ENCODE data around the gene EML1. TPM values are rescaled to one million over a fixed set of nuclear protein-coding genes. Genes with fewer than 3 reads are reported as not detected.

EML1 gene
- total and polyA plus RNA-seq, 3 donors from 2014 or later = 18.1 to 22.7 (median 22.0) TPM

DNA sequence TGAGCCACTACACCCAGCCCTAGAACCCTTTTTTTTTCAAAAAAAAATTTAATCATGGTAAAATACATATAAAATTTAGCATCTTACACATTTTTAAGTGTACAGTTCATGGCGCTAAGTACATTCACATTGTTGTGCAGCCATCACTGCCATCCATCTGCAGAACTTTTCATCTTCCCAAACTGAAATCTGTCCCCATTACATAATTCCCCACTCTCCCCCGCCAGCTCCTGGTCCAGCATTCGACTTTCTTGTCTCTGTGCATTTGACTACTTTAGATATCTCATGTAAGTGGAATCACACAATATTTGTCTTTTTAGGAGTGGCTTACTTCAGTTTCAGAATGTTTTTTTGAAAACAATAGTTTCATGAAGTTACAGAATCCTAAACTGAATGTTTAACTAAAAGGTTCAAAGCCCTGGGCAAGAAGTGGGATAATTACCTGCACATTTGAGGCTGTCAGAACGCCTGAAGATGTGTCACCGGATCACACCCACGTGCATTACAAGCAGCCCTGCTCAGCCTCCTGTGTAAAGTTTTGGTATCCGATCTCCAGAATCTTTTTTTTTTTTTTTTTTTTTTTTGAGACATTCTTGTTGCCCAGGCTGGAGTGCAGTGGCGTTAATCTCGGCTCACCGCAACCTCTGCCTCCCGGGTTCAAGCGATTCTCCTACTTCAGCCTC lies 12.7 kb downstream of the EML1 start:
- H3K4me3 ChIP-seq = no peak overlapping the region
- H3K4me1 ChIP-seq = no peaks in the 10 kb centered on the region
- no peak overlapping the region for H3K27ac ChIP-seq
- no peaks in the 10 kb centered on the region for H3K27me3 ChIP-seq
- WGBS, 2 donors = 94% methylated on average over 12 of the region's 12 CpGs
- H3K36me3 ChIP-seq (ENCODE audit: low read depth, missing control alignments) = no peaks in the 10 kb centered on the region
- no peak for DNase-seq
- intact Hi-C loops (cut with DNase I; ENCODE audit: low total_unique reads) = no loop called here
- no peaks in the 10 kb centered on the region for H3K9me3 ChIP-seq
- no peak for TF ChIP-seq POLR2A (IDR thresholded peaks at IDR 0.05)
- TF ChIP-seq, protein P1, sequence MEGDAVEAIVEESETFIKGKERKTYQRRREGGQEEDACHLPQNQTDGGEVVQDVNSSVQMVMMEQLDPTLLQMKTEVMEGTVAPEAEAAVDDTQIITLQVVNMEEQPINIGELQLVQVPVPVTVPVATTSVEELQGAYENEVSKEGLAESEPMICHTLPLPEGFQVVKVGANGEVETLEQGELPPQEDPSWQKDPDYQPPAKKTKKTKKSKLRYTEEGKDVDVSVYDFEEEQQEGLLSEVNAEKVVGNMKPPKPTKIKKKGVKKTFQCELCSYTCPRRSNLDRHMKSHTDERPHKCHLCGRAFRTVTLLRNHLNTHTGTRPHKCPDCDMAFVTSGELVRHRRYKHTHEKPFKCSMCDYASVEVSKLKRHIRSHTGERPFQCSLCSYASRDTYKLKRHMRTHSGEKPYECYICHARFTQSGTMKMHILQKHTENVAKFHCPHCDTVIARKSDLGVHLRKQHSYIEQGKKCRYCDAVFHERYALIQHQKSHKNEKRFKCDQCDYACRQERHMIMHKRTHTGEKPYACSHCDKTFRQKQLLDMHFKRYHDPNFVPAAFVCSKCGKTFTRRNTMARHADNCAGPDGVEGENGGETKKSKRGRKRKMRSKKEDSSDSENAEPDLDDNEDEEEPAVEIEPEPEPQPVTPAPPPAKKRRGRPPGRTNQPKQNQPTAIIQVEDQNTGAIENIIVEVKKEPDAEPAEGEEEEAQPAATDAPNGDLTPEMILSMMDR (IDR thresholded peaks at IDR 0.05) = no peak

DNA sequence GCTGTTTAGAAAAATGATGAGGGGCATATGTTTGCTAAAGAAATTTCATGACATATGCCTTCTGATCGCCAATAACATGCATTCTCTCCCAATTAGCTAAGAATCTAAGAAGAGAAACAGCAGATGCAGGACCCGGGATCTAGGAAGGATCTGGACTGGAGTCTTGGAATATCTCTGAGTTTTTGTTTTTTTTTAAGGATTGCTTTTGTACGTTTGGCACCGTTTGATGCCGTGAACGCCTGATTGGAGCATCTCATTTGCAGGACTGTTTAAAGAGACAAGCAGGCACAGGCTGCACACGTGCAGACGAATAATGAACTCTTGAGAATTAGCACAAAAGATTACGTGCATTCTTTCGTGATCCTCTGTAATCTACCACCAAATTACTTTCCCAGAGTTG lies 13.6 kb downstream of the EML1 start:
- no peaks in the 10 kb centered on the region for H3K4me1 ChIP-seq
- H3K4me3 ChIP-seq = no peak overlapping the region
- WGBS, 2 donors = 65 to 68% methylated on average over 10 of the region's 10 CpGs
- H3K36me3 ChIP-seq (ENCODE audit: low read depth, missing control alignments) = no peaks in the 10 kb centered on the region
- H3K27me3 ChIP-seq = no peaks in the 10 kb centered on the region
- TF ChIP-seq, protein P1 (IDR thresholded peaks at IDR 0.05) = no peak
- no peak for TF ChIP-seq POLR2A (IDR thresholded peaks at IDR 0.05)
- DNase-seq = no peak
- intact Hi-C loops (cut with DNase I; ENCODE audit: low total_unique reads) = no loop called here
- no peak overlapping the region for H3K27ac ChIP-seq
- no peaks in the 10 kb centered on the region for H3K9me3 ChIP-seq

DNA sequence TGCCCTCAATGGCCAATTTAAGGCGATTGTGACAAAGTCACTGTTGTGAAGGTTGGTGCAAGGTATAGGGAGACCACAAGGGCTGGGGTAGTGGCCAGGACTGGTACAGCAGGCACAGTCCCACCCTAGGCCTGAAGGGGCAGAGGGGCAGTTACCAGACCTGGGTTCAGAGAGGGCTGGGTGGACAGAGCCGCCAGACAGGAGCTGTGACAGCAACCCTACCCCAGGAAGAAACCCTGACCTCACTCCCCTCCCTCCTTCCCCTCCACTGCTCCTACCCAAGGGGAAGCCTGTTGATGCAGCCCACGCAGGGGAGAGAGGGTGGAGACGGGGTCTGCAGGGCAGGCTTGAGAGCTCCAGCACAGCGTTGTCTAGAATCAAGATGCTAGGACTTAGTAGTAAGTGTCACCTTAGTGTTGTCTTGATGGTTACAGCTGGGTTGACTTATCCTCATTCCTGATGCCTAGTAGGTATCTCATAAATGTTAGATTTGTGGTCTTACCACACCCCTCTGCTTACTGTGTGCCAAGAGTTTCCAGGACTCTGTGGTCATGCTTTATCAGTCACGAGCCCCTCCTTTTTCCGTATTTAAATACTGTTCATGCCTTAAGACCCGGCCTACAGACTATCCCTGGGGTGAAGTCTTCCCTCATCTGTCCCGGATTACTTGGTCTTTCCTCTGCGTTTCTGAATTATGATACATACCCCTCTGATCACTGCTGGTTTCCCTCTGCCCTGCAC lies 14.4 kb downstream of the EML1 start:
- no peak for TF ChIP-seq POLR2A (IDR thresholded peaks at IDR 0.05)
- TF ChIP-seq, protein P1 (IDR thresholded peaks at IDR 0.05) = no peak
- Histone ChIP-seq H3K27ac (no peak overlapping the region), H3K4me3 (no peak overlapping the region), H3K27me3 (no peaks in the 10 kb centered on the region), H3K4me1 (no peaks in the 10 kb centered on the region), H3K36me3 (ENCODE audit: low read depth, missing control alignments) (no peaks in the 10 kb centered on the region), H3K9me3 (no peaks in the 10 kb centered on the region)
- no peak for DNase-seq
- intact Hi-C loops (cut with DNase I; ENCODE audit: low total_unique reads) = no loop called here
- WGBS, 2 donors = 88 to 92% methylated on average over 10 of the region's 10 CpGs

DNA sequence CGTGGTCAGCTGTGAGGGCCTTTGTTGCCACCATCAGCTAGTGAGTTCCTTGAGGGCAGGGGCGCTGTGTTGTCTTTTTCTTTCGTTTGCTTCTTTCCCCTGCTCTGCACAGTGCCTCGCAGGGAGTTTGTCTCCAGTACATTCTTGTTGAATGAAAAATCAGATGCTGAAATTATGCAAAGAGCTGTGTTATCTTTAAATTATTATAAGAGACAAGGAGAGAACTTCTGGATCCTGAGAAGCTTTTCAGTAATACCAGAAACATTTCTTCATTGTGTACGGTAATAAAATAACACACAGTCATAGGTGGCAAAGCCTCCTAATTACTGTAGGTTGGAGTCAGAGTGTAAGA lies 14.9 kb downstream of the EML1 start:
- Histone ChIP-seq H3K4me3 (no peak overlapping the region), H3K36me3 (ENCODE audit: low read depth, missing control alignments) (no peaks in the 10 kb centered on the region), H3K27me3 (no peaks in the 10 kb centered on the region), H3K27ac (no peak overlapping the region), H3K4me1 (no peaks in the 10 kb centered on the region), H3K9me3 (no peaks in the 10 kb centered on the region)
- 91 to 98% methylated on average over 5 of the region's 5 CpGs for WGBS, 2 donors
- intact Hi-C loops (cut with DNase I; ENCODE audit: low total_unique reads) = no loop called here
- no peak for TF ChIP-seq POLR2A (IDR thresholded peaks at IDR 0.05)
- TF ChIP-seq, protein P1 (IDR thresholded peaks at IDR 0.05) = no peak
- no peak for DNase-seq
